HG02678 (cell line): ENCODE results near the gene SFXN5.

ENCODE experiments used
- ATAC-seq: cut with Tn5 transposase; IDR thresholded peaks from one replicate; pipeline ENCODE4 v1.9.1; 2021; ENCODE audit warnings: mild to moderate bottlenecking, moderate library complexity; ENCODE audit not compliant: unreplicated experiment

Gene SFXN5

DNA sequence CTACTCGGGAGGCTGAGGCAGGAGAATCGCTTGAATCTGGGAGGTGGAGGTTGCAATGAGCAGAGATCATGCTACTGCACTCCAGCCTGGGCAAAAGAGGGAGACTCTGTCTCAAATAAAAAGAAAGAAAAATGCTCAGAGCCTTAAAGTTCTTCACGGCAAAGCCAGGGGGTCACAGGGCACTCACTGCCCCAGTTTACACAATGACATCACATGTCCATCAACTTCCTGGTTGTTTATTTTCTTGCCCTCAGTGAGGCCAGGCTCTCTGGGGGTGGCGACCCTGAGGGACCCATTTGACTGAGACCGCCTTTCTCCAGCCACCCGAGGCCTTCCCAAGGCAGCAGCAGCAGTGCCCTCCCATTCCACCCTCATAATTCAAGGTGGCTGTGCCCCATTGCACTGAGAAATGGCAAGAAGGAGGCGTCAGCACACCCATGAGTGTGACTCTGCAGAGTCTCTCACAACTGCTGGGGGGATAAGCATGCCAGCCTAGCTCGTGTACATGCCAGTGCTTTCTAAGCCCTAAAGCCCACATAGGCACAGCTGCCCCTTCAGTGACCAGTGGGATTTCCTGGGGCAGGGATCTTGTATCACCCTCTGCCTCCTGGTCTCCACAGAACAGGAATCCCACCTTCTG, 50.0 kb downstream of the SFXN5 start:
- ATAC-seq = no peak

DNA sequence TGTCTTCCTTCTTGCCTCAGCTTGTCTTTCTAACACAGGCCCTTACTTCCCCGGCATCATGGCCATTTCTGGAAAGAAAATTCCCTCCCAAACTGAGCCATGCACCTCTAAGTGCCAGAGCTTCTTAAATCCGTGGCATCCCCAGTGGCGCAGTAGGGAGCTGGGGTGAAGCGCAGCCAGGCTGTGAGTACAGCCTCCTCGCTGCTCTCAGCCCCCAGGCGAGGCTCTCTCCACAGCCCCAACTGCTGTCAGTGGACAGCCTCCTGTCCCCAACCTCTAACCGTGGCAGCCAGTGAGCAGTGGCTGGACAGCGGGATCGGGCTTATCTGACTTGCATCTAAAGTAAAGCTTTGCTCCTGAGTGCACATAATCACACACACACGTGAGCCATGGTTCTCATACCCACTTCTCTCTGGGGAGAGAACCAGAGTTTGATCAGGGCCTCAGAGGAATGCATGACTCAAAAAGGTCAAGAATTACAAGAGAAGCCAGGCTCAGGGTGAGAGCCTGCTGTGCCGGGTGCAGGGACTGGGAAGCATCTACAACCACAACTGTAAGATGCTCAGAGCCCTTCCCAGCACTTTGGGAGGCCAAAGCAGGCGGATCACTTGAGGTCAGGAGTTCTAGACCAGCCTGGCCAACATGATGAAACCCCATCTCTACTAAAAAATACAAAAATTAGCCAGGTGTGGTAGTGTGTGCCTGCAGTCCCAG, 50.7 kb downstream of the SFXN5 start:
- no peak for ATAC-seq

DNA sequence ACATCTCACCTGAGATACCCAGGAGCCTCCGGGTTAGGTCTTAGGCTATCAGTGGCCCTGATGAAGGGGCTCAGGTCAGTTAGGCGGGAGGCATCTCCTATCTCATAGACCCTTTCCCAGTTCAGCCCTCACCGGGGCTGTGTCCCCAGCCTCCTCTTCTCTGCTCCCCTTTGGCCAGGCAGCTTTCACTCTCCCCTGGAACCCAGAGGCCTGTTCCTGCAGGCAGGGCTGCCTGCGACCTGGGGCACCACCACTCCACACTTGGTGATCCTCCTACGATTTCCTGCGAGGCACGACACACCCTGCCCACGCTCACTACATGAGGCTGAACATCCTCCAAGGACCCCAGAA, 51.2 kb downstream of the SFXN5 start:
- ATAC-seq = no peak

DNA sequence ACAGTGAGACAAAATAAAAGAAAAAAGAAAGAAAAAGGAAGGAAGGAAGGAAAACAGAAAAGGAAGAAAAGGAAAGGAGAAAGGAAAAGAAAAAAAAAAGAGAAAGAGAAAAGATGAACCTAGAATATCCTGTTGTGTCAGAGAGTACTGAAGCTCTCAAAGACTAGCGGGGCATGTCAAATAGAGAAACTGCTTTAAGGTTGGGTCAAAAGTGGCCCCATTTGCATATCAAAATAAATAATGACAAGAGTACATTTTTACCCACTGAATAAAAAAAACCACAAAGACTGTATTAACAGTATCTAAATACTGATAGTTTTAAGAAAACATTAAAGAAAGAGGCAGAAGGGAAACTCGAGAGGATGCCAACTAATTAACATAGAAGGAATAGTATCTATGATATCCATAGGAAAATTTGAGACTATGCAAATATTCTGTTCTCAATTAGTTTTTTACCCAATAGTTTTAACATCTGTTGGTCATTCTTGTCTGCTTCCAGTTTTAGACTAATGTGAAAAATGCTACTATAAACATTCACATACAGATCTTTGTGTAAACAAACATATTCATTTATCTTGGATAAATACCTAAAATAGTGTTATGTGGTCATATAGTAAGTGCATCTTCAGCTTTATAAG, 53.2 kb downstream of the SFXN5 start:
- no peak for ATAC-seq

DNA sequence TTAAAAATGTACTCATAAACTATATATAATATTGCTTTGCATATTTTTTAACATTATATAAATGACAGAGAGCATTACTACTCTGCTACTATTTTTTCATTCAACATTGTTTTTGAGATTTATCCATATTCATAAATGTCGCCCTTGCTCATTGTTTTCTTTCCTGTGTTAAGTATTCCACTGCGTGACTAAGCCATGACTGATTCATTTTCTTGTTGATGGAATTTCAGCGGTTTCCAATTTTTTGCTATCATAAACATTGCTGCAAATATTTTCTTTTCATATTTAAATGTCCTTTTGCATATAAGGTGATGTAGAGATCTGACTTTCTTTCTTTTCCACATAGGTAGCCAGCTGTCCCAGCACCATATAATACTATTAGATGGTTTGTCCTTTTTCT, 57.6 kb downstream of the SFXN5 start:
- no peak for ATAC-seq

DNA sequence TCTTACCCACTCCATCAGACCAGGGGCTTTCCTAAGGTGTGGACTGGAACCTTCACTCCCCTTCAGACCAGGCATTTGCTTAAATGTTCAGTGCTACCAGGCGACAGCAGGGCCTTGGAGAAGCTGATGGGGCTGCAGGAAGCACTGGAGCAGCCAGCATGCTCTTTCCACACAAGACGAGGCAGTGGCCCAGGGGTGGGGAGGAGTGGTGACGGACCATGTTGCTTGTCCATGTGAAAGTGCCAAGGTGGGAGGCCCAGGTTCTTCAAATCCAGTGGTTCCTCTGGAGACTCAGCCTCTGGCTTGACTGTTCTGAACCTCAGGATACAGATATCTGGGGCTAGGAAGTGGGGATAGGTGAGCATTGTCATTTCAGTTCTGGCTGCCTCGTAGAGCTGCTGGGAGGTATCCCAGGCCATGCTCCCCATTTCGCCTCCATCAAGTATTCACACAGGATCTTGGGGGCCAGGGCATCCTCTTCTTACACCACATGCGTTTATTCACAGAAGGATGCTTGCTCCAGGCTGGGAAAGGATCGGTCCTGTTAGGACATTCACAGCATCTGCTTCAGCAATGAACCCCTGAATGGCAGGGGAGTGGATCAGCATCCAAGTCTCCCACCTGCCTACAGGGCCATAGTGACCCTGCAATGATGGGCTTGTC, 62.2 kb downstream of the SFXN5 start:
- no peak for ATAC-seq

DNA sequence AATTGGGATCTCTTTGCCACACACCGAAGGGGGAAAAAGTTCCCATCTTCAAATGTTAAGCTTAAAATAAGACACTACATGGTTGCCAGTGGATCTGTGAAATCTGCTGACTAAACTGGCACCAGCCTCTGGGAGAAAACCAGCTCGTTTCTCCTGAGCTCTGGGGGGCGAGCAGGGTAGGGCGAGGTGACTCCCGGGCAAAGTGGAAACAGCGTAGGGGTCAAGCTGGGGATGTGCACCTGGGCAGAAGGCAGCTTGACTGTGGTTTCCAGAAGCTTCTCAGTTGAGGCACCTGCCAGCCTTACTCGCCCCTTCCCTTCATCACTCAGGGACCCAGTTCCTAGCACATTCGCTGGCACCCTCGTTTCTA, 62.8 kb downstream of the SFXN5 start:
- ATAC-seq = no peak

DNA sequence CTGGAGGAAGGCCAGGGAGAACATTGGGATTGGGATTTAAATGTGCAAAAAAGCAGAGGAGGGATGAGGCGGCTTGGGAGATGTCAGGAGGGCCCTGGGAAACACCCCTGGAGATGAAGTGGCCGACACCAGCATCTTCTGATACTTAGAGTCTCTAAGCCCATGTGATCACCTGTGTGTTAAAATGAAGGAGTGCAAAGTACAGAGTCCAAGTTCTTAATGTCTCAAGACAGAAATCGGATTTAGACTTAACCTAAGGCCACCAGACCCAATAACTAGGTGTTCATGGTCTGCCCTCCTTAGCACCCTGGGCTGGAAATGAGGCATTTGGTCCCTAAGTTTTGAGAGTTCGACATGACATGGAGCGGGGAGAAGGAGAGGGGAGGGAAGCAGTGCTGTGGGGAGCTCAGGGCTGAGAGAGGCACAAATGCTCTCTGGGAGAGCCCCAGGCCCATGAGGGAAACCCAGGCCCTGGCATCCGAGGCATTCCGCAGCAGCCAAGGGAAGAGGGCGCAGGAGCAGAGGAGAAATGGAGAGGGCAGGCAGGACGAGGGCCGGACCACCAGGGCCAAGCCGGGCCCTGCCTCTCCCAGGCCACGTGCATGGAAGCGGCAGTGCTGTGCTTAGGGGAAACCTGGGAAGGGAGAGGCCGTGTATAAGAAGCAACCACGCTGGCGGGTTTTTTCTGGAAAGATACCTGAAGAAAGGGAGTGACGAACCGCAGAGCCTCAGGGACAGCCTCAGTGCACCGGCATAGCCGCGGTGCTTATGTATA, 63.3 kb downstream of the SFXN5 start:
- ATAC-seq = no peak

DNA sequence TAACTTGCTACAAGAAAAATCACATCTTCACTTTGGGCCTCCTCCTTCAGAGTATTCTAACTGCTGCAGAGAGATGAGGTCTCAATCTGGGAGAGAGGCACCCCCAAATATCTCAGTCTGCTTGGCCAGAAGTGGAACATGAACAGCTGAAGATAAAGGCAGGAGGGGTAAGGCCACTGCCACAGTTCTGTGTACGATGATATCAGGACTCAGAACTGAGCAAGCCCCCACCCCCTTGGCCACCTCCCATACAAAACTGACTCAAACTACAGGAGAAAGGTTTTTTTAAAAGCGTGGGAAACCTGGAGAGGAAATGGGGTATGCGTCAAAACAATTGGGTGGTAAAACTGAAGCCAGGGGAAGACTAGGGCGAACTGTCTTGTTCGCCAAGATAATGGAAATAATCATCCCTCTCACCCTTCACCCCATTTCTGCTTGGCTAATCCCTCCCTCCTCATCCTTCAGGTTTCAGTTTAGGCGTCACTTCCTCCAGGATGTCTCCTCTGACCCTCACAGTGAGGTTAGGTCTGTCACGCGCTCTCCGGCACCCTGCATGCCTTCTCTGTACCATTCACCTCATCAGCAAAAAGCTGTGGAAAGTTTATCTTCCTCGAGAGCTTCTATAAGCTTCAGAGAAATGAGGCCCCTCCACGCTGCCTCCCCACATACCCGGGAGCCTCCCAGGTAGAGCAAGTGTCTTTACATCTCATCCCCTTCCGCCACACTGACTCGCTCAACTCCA, 64.4 kb downstream of the SFXN5 start:
- ATAC-seq = no peak

DNA sequence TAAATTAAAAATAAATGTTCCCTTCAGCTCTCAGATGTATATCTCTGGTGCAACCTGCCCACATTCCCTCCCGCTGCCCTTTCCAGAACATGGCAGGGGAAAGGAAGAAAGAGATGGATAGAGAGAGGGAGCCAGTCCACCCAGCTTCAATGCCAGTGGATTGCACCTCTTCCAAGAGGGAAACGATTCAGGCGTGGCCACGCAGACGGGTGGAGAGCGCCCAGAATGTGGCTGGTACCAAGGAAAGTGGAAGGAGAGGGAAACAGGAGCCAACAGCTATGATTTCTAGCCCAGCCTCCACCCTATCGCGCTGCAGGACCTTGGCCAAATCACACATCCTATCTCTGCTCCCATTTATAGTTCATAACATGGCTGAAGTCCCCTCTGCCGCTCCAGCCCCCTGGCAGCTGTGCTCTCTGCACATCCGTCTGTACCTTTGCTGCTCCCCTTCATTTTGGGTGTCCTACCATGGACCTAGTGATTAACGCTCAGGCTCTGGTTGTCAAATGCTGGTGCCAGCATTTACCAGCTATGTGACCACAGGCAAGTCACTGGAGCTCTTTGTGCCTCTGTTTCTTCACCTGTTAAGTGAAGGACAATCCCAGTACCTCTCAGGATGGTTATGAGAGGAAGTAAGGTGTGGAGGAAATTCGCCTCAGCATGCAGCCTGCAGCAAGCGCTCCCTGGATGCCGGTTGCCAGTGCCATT, 66.5 kb downstream of the SFXN5 start:
- no peak for ATAC-seq

DNA sequence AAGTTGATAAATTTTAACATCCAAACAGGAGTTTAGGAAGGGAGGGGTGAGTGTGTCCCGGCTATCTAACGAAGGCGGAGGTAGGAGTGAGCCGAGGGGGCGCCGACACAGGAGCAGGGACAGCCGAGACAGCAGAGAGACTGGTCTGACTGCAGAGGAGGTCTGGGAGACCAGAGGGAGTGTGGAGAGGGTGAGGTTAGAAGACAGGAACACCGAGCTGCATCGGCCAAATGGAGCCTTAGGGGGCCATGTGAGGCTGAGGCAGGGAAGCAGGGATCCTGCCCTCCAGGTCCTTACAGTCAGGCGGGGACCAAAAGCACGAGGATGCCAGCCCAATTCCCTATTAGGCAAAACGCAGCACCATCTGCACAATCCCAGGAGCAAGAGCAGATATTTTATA, 67.0 kb downstream of the SFXN5 start:
- ATAC-seq = no peak

DNA sequence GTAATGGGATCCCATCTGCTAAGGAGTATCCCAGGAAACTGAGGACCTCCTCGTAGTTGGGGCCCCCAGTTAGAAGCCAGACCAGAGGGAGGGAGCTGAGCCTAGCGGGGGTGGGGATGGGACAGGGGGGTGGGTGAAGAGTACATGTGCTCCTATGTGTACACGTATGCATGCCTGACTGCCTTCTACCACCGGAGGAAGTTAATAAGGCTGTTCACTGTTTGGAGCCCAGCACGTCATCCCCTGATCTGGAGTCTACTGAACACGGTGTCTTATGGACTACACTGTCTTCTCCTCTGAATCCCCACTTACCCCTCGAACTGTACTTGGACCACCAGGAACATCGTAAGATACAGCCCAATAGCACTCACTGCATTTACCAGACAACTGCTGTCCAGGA, 68.5 kb downstream of the SFXN5 start:
- ATAC-seq = no peak

DNA sequence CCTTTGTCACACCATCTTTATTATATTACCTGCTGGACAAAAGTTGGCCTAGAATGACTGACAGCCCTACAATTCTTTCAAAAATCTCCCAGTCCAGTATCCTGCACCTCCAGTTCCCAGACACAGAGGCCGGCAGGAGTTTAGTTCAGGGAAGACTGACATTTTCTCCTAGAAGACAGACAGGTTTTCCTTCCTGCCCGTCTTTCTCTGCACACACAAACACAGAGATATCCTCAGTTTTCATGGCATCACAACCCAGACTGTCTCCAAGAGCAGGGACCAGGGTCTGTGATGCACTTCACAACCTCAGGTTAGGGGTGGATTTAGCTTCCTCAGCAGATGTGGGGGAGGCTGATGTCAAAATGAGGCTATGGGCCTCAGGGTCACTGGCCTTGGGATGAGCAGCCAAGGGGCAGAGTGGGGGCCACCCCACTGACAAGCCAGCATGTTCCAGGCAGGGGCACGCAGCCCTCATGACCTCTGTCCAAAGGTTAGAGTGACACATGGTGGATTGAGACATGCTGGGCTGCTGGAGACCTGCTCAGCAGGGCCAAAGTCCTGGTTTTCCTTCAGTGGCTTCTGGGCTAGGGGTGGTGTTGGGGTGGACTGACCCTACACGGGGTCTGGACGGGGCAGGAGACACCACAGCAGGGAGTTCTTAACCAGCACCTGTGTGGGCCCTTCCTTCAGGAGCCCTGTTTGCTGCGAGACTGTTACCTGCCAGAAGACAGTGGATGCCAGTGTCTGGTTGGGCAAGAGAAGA, 70.5 kb downstream of the SFXN5 start:
- no peak for ATAC-seq

DNA sequence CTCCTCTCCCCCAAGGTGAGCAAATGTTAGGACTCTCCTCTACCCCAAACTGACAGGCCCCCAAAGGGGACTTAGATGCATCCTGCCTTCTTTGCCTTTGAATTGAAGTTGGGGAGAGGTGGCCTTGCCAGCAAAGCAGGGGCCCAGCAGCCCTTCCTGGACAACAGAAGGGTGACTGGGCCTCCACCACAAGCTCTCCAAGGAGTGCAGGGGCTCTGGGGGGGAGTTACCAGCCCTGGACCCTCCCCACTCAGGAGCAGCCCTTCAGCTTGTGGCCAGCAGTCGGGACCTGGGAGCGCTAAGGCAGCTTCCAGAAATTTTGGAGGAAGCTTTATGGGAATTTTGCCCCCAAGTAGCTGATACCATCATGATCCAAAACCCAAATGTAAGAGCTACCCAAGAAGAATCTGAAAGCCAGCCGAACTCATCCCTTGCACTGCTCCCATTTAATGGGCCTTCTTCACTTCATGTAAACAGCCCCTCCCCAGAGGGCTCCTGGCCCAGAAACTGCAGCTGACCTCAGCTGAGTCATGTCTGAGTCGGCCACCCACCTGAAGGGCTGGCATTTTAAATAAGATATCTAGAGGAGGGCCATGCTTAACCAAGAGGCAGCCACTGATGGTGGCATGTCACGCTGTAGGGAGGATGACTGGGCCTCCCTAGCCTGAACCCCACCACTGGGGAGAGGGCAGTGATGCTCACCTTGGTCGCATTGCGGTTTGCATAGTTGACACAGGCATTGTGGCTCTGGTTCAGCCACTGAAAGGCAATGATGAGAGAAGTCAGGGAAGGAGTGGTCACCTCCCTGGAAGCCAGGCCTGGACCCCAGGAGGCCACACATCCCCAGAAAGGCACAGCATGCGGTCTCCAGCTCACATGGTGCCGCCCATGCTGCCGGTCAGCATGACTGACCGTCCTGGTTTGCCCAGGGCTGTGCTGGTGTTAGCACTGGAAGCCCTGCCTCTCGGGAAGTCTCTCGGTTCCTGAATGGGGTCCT, 71.5 kb downstream of the SFXN5 start:
- no peak for ATAC-seq

DNA sequence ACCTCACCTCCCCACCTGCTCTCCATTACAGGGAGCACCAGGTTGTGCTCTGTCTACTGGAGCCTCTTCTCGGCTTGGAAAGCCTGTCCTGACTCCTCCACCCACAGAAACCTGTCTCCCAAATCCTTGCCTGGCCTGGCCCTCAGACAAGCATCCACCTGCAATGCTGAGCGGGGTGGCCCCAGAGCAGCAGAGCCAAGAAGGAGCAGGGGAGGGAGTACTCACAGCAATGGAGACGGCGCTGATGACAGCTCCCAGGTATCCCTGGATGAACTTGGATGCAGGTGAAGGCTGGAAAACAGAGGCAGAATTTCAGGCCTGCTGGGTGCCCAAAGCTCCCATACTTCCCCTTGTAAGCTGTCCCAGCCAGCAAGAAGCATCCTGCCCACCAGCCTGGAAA, 72.8 kb downstream of the SFXN5 start:
- ATAC-seq = no peak

DNA sequence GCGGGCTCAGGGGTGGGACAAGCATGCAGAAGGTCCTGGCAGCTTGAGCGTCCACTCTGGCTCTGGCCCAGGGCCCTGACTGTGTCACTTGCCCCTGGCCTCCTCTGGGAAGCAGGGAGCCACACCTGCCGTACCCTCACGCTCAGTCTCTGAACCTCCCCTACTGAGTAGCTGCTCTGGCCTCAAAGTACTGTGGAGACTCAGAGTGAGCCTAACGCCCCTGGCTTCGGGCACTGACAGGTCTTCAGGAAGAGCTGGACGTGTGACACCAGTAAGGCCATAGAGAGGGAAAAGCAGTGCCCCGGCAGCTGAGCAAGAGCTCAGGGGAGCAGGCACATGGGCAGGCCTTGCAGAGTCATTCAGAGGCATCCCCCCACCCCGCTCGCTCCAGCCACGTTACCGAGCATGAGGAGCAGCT, 73.3 kb downstream of the SFXN5 start:
- no peak for ATAC-seq

DNA sequence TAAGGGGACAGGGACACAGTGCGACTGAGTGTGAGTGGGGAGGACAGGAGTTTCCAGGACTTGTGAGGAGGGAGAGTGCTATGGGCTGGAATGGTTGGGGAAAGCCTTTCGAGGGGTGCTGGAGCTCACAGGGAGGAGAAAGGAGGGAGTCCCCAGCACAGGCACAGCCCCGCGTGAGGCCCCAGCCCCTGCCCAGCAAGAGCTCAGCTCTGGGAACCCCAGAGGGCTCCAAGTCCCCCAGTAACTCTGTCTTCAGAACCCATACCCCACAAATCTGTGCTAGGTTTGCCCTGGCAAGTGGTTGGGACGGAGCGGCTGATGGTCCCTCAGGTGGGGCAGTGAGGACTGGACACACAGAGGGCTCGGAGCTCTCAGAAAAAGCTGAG, 75.4 kb downstream of the SFXN5 start:
- ATAC-seq = no peak
